Endothelial cell (in vitro differentiated cells): ENCODE data around the gene ITPK1. TPM values are rescaled to one million over a fixed set of nuclear protein-coding genes. Genes with fewer than 3 reads are reported as not detected.

Experiments used
- DNase-seq: peaks from one replicate; pipeline ENCODE4 v3.0.0; 2021; ENCODE audit warnings: low spot score
- H3K27ac Mint-ChIP-seq: one replicate; pipeline ENCODE4 v1.8.0; 2021; ENCODE audit warnings: mixed read lengths, inconsistent platforms; ENCODE audit not compliant: unreplicated experiment
- H3K27me3 Mint-ChIP-seq: one replicate; pipeline ENCODE4 v1.8.0; 2021; ENCODE audit warnings: mild to moderate bottlenecking, moderate library complexity, mixed read lengths, inconsistent platforms; ENCODE audit not compliant: unreplicated experiment
- H3K36me3 Mint-ChIP-seq: one replicate; pipeline ENCODE4 v1.8.0; 2021; ENCODE audit warnings: mild to moderate bottlenecking, low read depth, mixed read lengths, inconsistent platforms; ENCODE audit not compliant: unreplicated experiment
- H3K4me1 Mint-ChIP-seq: one replicate; pipeline ENCODE4 v1.8.0; 2021; ENCODE audit warnings: mild to moderate bottlenecking, mixed read lengths, inconsistent platforms; ENCODE audit not compliant: unreplicated experiment
- H3K4me3 Mint-ChIP-seq: one replicate; pipeline ENCODE4 v1.8.0; 2021; ENCODE audit warnings: mild to moderate bottlenecking, mixed read lengths, inconsistent platforms; ENCODE audit not compliant: unreplicated experiment
- H3K9me3 Mint-ChIP-seq: one replicate; pipeline ENCODE4 v1.8.0; 2021; ENCODE audit warnings: mixed read lengths, inconsistent platforms; ENCODE audit not compliant: unreplicated experiment
- CTCF ChIP-seq: fragments of 200-600 bp; sonication (generic); IDR thresholded peaks from one replicate; pipeline ENCODE4 v1.5.0; 2021; ENCODE audit warnings: antibody characterized with exemption; ENCODE audit not compliant: unreplicated experiment
- total RNA-seq: library from RNA; stranded (reverse); fragmentation: NEBNext Ultra II Directional; extraction: Animal tissue kit (Norgen Biotek cat#: 25700); gene quantifications from one replicate; pipeline ENCODE4 v1.2.1, GENCODE V29; 2021; ENCODE audit not compliant: unreplicated experiment

Gene ITPK1
- total RNA-seq, 1 donor from 2014 or later: 39.2 TPM

GRCh38 chr14:93003945-93004698 is 111.6 kb downstream of the ITPK1 start:
- H3K4me1 Mint-ChIP-seq: peaks cover 6% of the 10 kb centered on the region
- H3K27ac Mint-ChIP-seq: no peak overlapping the region
- TF ChIP-seq CTCF: no peak
- no peak overlapping the region for H3K4me3 Mint-ChIP-seq
- DNase-seq: no peak
- no peaks in the 10 kb centered on the region for H3K9me3 Mint-ChIP-seq
- peaks cover 7% of the 10 kb centered on the region for H3K27me3 Mint-ChIP-seq
- no peaks in the 10 kb centered on the region for H3K36me3 Mint-ChIP-seq

- Mint-ChIP-seq H3K4me3 (no peak overlapping the region), H3K27me3 (peaks cover 9% of the 10 kb centered on the region), H3K27ac (no peak overlapping the region), H3K9me3 (no peaks in the 10 kb centered on the region), H3K4me1 (peaks cover 8% of the 10 kb centered on the region), H3K36me3 (no peaks in the 10 kb centered on the region)
- no peak for DNase-seq
- no peak for TF ChIP-seq CTCF
Observed at GRCh38 chr14:93002851-93003298, 112.8 kb downstream of the ITPK1 start.

GRCh38 chr14:93002049-93002448 is 113.7 kb downstream of the ITPK1 start:
- Mint-ChIP-seq H3K4me3 (no peak overlapping the region), H3K27ac (no peak overlapping the region), H3K4me1 (peaks cover 8% of the 10 kb centered on the region), H3K9me3 (no peaks in the 10 kb centered on the region), H3K27me3 (peaks cover 9% of the 10 kb centered on the region), H3K36me3 (no peaks in the 10 kb centered on the region)
- no peak for TF ChIP-seq CTCF
- no peak for DNase-seq

GRCh38 chr14:92998946-92999345 is 116.8 kb downstream of the ITPK1 start:
- Mint-ChIP-seq H3K4me3 (no peak overlapping the region), H3K4me1 (peaks cover 2% of the 10 kb centered on the region), H3K27ac (no peak overlapping the region), H3K36me3 (no peaks in the 10 kb centered on the region), H3K27me3 (peaks cover 9% of the 10 kb centered on the region), H3K9me3 (no peaks in the 10 kb centered on the region)
- no peak for DNase-seq
- TF ChIP-seq CTCF: no peak

- Mint-ChIP-seq H3K27ac (no peak overlapping the region), H3K9me3 (no peaks in the 10 kb centered on the region), H3K4me1 (peaks cover 2% of the 10 kb centered on the region), H3K27me3 (peaks cover 10% of the 10 kb centered on the region), H3K36me3 (peaks cover 7% of the 10 kb centered on the region), H3K4me3 (no peak overlapping the region)
- DNase-seq: no peak
- TF ChIP-seq CTCF: no peak
Observed at GRCh38 chr14:92997343-92998061, 118.2 kb downstream of the ITPK1 start.
